Measurements from ENCODE around the gene BCAS3. TPM values are rescaled to one million over a fixed set of nuclear protein-coding genes. Genes with fewer than 3 reads are reported as not detected.

The BCAS3 gene
- total RNA-seq, 1 donor from 2014 or later, result 15.2 TPM

DNA sequence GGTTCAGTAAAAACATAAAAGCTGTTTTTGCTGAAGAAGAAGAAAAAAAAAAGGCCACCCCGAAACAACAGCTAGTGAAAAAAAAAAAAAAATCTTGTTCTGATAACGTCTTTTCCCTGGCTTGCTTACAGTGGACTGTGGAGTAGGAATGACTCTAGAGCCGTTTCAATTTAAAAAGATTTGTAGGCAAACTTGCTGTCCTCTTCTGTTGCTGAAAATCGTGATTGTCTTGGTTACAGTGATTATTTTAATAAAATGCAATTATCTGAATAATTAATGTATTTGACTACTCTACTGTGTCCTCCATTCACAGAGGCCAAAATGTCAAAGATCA is 531.4 kb downstream of the BCAS3 start:
- TF ChIP-seq, protein P1, sequence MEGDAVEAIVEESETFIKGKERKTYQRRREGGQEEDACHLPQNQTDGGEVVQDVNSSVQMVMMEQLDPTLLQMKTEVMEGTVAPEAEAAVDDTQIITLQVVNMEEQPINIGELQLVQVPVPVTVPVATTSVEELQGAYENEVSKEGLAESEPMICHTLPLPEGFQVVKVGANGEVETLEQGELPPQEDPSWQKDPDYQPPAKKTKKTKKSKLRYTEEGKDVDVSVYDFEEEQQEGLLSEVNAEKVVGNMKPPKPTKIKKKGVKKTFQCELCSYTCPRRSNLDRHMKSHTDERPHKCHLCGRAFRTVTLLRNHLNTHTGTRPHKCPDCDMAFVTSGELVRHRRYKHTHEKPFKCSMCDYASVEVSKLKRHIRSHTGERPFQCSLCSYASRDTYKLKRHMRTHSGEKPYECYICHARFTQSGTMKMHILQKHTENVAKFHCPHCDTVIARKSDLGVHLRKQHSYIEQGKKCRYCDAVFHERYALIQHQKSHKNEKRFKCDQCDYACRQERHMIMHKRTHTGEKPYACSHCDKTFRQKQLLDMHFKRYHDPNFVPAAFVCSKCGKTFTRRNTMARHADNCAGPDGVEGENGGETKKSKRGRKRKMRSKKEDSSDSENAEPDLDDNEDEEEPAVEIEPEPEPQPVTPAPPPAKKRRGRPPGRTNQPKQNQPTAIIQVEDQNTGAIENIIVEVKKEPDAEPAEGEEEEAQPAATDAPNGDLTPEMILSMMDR (conservative IDR thresholded peaks at IDR 0.05; ENCODE audit: low read depth, low read length), result no peak
- no peak overlapping the region for H3K4me3 ChIP-seq (ENCODE audit: low read depth, low read length)
- no peak for DNase-seq (ENCODE audit: low read depth)

DNA sequence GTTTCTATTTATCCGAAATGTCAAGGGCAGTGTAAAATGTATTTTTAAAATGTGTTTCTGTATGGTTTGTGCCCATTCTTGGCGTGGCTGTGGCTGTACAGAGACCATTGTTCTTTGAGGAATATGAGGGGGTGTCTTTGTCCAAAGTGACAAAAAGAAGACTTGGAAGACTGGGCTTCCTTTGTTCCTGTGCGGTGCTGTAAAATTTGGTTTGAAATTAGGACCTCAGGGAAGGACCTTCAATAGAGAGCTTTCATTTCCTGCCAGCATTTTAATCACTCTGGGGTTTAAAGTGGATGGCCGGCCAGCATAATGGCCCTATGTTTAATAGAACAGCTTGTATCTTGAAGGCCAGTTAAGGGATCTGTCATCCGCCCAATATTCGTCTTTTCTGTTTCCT is 531.9 kb downstream of the BCAS3 start:
- H3K4me3 ChIP-seq (ENCODE audit: low read depth, low read length), result no peak overlapping the region
- DNase-seq (ENCODE audit: low read depth), result no peak
- TF ChIP-seq, protein P1 (conservative IDR thresholded peaks at IDR 0.05; ENCODE audit: low read depth, low read length), result no peak

DNA sequence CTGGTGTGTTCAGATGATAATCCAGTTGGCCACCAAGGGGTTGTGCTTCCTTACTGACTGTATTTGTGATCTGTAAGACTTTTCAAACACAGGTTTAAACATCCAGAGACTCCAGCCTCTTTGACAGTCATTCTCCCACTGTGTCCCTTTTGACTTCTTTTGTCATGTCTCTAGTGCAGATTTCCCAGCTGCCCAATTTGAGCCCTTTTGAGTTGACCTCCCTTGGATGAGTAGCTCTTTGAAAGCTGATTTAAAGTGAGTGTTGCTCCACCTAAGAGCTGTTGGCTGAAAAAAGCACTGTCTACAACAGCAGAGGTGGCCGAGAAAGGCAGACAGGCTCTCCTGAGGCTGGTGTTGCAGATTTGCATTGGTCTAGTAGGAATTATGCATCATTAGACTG is 533.6 kb downstream of the BCAS3 start:
- no peak overlapping the region for H3K4me3 ChIP-seq (ENCODE audit: low read depth, low read length)
- TF ChIP-seq, protein P1 (conservative IDR thresholded peaks at IDR 0.05; ENCODE audit: low read depth, low read length), result no peak
- no peak for DNase-seq (ENCODE audit: low read depth)

DNA sequence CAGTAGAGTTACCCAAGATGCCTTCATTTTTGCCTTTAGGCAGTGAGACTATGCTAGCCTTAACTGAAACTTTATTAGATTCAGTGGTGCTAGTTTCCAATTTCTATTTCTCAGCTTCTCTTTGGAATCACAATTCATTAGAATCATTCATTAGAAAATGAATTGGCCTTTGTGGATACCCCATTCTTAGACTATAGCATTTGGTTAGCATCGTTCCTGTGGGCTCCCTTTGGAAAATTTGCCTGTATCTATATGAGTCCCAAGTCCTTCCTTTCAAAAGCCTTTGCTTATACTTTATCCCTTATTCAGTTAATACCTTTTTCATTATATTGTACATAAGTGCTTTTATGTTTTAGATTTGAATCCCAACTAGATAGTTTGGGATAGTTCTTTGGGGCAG is 535.0 kb downstream of the BCAS3 start:
- TF ChIP-seq, protein P1 (conservative IDR thresholded peaks at IDR 0.05; ENCODE audit: low read depth, low read length), result no peak
- no peak overlapping the region for H3K4me3 ChIP-seq (ENCODE audit: low read depth, low read length)
- no peak for DNase-seq (ENCODE audit: low read depth)

DNA sequence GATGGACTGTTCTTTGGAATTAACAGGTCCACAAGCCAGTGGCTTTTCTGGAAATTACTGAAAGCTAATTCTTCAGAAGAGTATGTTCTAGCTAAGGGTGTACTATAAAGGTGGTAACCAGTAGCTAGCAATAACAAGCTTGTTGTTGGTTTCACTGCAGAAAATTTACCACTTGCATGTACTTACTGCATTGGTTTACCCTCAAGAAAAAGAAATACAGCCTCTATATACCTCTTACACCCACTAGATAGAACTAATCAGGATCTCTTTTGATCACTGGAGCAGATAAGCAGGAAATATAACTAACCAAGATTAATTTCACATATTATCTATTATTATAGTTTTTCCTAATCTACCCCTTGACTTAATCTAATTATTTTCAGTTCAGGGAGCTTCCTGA is 537.1 kb downstream of the BCAS3 start:
- DNase-seq (ENCODE audit: low read depth), result no peak
- H3K4me3 ChIP-seq (ENCODE audit: low read depth, low read length), result no peak overlapping the region
- TF ChIP-seq, protein P1 (conservative IDR thresholded peaks at IDR 0.05; ENCODE audit: low read depth, low read length), result no peak

DNA sequence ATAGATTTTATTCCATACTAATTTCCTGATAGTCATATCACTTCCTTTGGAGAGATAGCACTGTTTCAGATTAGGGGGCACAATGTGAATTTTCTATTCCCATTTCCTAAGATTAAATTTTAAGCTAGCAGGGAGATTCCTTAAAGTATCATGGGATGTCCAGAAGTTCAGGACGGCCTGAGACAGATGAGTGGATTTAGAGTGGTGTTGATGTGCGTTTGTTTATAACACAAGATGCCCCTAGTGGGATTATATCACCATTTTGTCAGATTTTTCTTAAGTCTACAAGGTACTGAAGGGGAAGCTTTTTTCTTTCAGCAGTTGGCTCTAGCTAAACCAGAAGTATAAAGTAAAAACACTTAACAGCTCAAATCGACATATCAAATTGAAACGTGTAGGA is 538.4 kb downstream of the BCAS3 start:
- DNase-seq (ENCODE audit: low read depth), result no peak
- H3K4me3 ChIP-seq (ENCODE audit: low read depth, low read length), result no peak overlapping the region
- TF ChIP-seq, protein P1 (conservative IDR thresholded peaks at IDR 0.05; ENCODE audit: low read depth, low read length), result no peak

DNA sequence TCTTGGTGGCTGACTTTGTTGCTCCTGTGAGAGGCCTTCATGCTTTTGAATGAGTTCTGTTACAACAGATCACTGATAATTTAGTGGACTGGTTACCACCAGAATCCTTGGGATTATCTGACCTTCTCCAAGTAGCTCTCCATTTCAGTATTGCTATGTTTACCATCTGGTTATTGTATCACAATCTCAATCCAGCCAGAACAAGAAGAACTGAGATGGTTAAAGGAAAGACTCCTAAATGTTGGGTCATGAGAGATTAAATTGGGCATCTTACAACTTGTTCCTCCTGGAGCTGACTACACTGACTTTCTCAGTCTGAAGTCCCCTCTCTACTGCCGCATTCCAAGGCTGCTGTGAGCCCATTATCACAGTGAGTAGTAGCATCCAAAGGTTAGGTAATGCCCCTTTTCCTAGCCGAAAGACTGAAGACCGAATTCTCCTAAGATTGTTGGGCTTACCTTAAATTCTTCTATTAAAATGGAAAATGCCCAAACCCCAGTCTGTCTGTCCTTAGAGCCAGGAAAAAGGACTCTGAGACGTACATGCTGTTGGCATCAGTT is 540.3 kb downstream of the BCAS3 start:
- no peak for DNase-seq (ENCODE audit: low read depth)
- TF ChIP-seq, protein P1 (conservative IDR thresholded peaks at IDR 0.05; ENCODE audit: low read depth, low read length), result no peak

More for the DNA sequence above, 540.3 kb downstream of the BCAS3 start:
- no peak overlapping the region for H3K4me3 ChIP-seq (ENCODE audit: low read depth, low read length)
